Calu3 (cell line): ENCODE data around the gene SLC22A1. TPM values are rescaled to one million over a fixed set of nuclear protein-coding genes. Genes with fewer than 3 reads are reported as not detected.

Experiments used
- BruUV-seq: library from RNA; stranded (reverse); fragments of 400-500 nt; replicated peaks from 2 replicates; lab custom pipeline; 2021; lab: Mats Ljungman, UMichigan
- CTCF ChIA-PET: fragments of 300-600 bp; sonication (Branson Sonifier 250); formaldehyde crosslinking; loops from one replicate; lab custom pipeline; 2022; ENCODE audit warnings: antibody characterized with exemption; lab: Charles Lee
- DNase-seq: peaks from one replicate; pipeline ENCODE4 v3.0.0; 2022
- H3K27ac Mint-ChIP-seq: one replicate; pipeline ENCODE4 v1.8.0; 2022; ENCODE audit warnings: mixed read lengths; ENCODE audit not compliant: unreplicated experiment
- H3K27me3 Mint-ChIP-seq: one replicate; pipeline ENCODE4 v1.8.0; 2022; ENCODE audit warnings: mixed read lengths; ENCODE audit not compliant: unreplicated experiment
- H3K36me3 Mint-ChIP-seq: one replicate; pipeline ENCODE4 v1.8.0; 2022; ENCODE audit warnings: mild to moderate bottlenecking, moderate library complexity, mixed read lengths; ENCODE audit not compliant: insufficient read depth, unreplicated experiment
- H3K4me1 Mint-ChIP-seq: one replicate; pipeline ENCODE4 v1.8.0; 2022; ENCODE audit warnings: mild to moderate bottlenecking, low read depth, mixed read lengths; ENCODE audit not compliant: unreplicated experiment
- H3K4me3 Mint-ChIP-seq: one replicate; pipeline ENCODE4 v1.8.0; 2022; ENCODE audit warnings: mild to moderate bottlenecking, low read depth, moderate library complexity, mixed read lengths; ENCODE audit not compliant: unreplicated experiment
- H3K9me3 Mint-ChIP-seq: one replicate; pipeline ENCODE4 v1.8.0; 2022; ENCODE audit warnings: low read depth, mixed read lengths; ENCODE audit not compliant: unreplicated experiment
- CTCF ChIP-seq: fragments of 200-600 bp; IDR thresholded peaks from one replicate; pipeline ENCODE4 v1.8.0; 2022; ENCODE audit warnings: antibody characterized with exemption; ENCODE audit not compliant: unreplicated experiment
- intact Hi-C: fragments of 100-400 bp; cut with micrococcal nuclease; formaldehyde crosslinking; loops from one replicate; pipeline ENCODE4 v1.10.0; 2022; ENCODE audit not compliant: unreplicated experiment
- total RNA-seq: library from RNA; stranded (reverse); gene quantifications from 2 replicates; pipeline ENCODE4 v1.2.3, GENCODE V29; 2022

Gene SLC22A1
- total RNA-seq, 1 experiment from 2014 or later: 5.0 TPM

- H3K27ac Mint-ChIP-seq: no peak overlapping the region
- H3K4me1 Mint-ChIP-seq: no peaks in the 10 kb centered on the region
- intact Hi-C loops: no loop called here
- DNase-seq: no peak
- no peaks in the 10 kb centered on the region for H3K27me3 Mint-ChIP-seq
- CTCF ChIA-PET: no interaction called here
- TF ChIP-seq CTCF: no peak
- peaks cover 33% of the 10 kb centered on the region for H3K36me3 Mint-ChIP-seq
- no peak overlapping the region for H3K4me3 Mint-ChIP-seq
- BruUV-seq: no TSS peak
- H3K9me3 Mint-ChIP-seq: no peaks in the 10 kb centered on the region
Observed at GRCh38 chr6:160093946-160094345, 27.7 kb upstream of the SLC22A1 start.

GRCh38 chr6:160095146-160095845, 26.3 kb upstream of the SLC22A1 start:
- no peaks in the 10 kb centered on the region for H3K4me1 Mint-ChIP-seq
- H3K4me3 Mint-ChIP-seq: no peak overlapping the region
- peaks cover 35% of the 10 kb centered on the region for H3K36me3 Mint-ChIP-seq
- CTCF ChIA-PET: no interaction called here
- DNase-seq: no peak
- no peak for TF ChIP-seq CTCF
- H3K27me3 Mint-ChIP-seq: no peaks in the 10 kb centered on the region
- no peaks in the 10 kb centered on the region for H3K9me3 Mint-ChIP-seq
- no TSS peak for BruUV-seq
- H3K27ac Mint-ChIP-seq: no peak overlapping the region
- intact Hi-C loops: no loop called here

- Mint-ChIP-seq H3K4me3 (no peak overlapping the region), H3K9me3 (no peaks in the 10 kb centered on the region), H3K27me3 (no peaks in the 10 kb centered on the region), H3K36me3 (peaks cover 54% of the 10 kb centered on the region), H3K27ac (no peak overlapping the region), H3K4me1 (no peaks in the 10 kb centered on the region)
- CTCF ChIA-PET: no interaction called here
- intact Hi-C loops: loop anchor here (10.0 kb wide), 1 partner anchor 237 kb away; no protein-coding TSS in a partner anchor
- DNase-seq: no peak
- no TSS peak for BruUV-seq
- no peak for TF ChIP-seq CTCF
Observed at GRCh38 chr6:160101277-160102205, 20.1 kb upstream of the SLC22A1 start.

- no peak for DNase-seq
- CTCF ChIA-PET: interaction anchor here (0.7 kb wide), 1 partner anchor 239 kb away, joined by 3 read pairs; no protein-coding TSS in a partner anchor
- intact Hi-C loops: loop anchor here (10.0 kb wide), 1 partner anchor 238 kb away; no protein-coding TSS in a partner anchor
- TF ChIP-seq CTCF: no peak
- Mint-ChIP-seq H3K4me3 (no peak overlapping the region), H3K27ac (no peak overlapping the region), H3K27me3 (no peaks in the 10 kb centered on the region), H3K9me3 (no peaks in the 10 kb centered on the region), H3K4me1 (no peaks in the 10 kb centered on the region), H3K36me3 (peaks cover 52% of the 10 kb centered on the region)
- BruUV-seq: no TSS peak
Observed at GRCh38 chr6:160102399-160102798, 19.2 kb upstream of the SLC22A1 start.
